B cell (primary cell): ENCODE data around the gene JARID2. TPM values are rescaled to one million over a fixed set of nuclear protein-coding genes. Genes with fewer than 3 reads are reported as not detected.

ENCODE experiments used
- ATAC-seq: fragments of 200-7000 bp; cut with Tn5 transposase; one replicate; pipeline ENCODE4 v1.10.0; 2021; ENCODE audit warnings: low read depth, mild to moderate bottlenecking, moderate number of reproducible peaks, moderate library complexity
- CTCF ChIA-PET: fragments of 350-600 bp; sonication (Branson Sonifier 250); formaldehyde crosslinking; loops from one replicate; lab custom pipeline; 2021; ENCODE audit warnings: antibody characterized with exemption, inconsistent platforms; lab: Charles Lee
- POLR2A ChIA-PET: fragments of 350-600 bp; sonication (Branson Sonifier 250); formaldehyde crosslinking; loops from one replicate; lab custom pipeline; 2021; ENCODE audit warnings: antibody characterized with exemption; lab: Charles Lee
- DNase-seq: peaks from one replicate; pipeline ENCODE4 v3.0.0; 2013
- H2AFZ ChIP-seq: 2 replicates; pipeline ENCODE4 v1.6.1; 2012; ENCODE audit warnings: mild to moderate bottlenecking, low read depth, low read length; ENCODE audit not compliant: insufficient read depth, poor library complexity, severe bottlenecking
- H3K27ac ChIP-seq, 2 donors: 1 replicate in 1 of 2; 2 replicates in 1 of 2; pipeline ENCODE4 v1.5.1; 2012 to 2013; ENCODE audit warnings: low read length in 2 of 2, mild to moderate bottlenecking in 2 of 2, moderate library complexity in 1 of 2
- H3K27me3 ChIP-seq, 4 experiments: fragments of 200-600 bp in 1 of 4; sonication (generic) in 1 of 4; replicated peaks in 1 of 4; 1 replicate in 2 of 4; 2 replicates in 2 of 4; pipeline versions ENCODE4 v1.6.1 to v1.7.0; 2013 to 2016; ENCODE audit warnings: low read length in 3 of 4, mild to moderate bottlenecking in 2 of 4, mixed read lengths in 1 of 4, moderate library complexity in 1 of 4; ENCODE audit not compliant: insufficient read depth in 4 of 4, control insufficient read depth in 3 of 4; ENCODE audit errors: control extremely low read depth in 1 of 4
- H3K36me3 ChIP-seq, 2 experiments: replicated peaks in 1 of 2; 1 replicate in 1 of 2; 2 replicates in 1 of 2; pipeline versions ENCODE4 v1.6.1 to v1.7.1; 2013; ENCODE audit warnings: low read length in 1 of 2; ENCODE audit not compliant: insufficient read depth in 2 of 2, control insufficient read depth in 1 of 2; ENCODE audit errors: control extremely low read depth in 1 of 2, extremely low read depth in 1 of 2
- H3K4me1 ChIP-seq, 2 donors: fragments of 200-600 bp in 1 of 2; sonication (generic) in 1 of 2; 1 replicate in 1 of 2; 2 replicates in 1 of 2; pipeline versions ENCODE4 v1.5.1 to v1.6.1; 2013 to 2017; ENCODE audit warnings: low read length in 2 of 2; ENCODE audit not compliant: control insufficient read depth in 2 of 2, insufficient read depth in 2 of 2
- H3K4me2 ChIP-seq: replicated peaks from 2 replicates; pipeline ENCODE3; 2012; ENCODE audit warnings: mild to moderate bottlenecking, low read depth, low read length; ENCODE audit not compliant: poor library complexity, severe bottlenecking
- H3K4me3 ChIP-seq, 5 experiments: fragments of 200-600 bp in 1 of 5; sonication (generic) in 1 of 5; 1 replicate in 3 of 5; 2 replicates in 2 of 5; pipeline versions ENCODE4 v1.5.1 to v1.7.0; 2011 to 2016; ENCODE audit warnings: low read length in 4 of 5, mild to moderate bottlenecking in 4 of 5, low read depth in 2 of 5, control low read depth in 1 of 5, moderate library complexity in 1 of 5; ENCODE audit not compliant: insufficient read depth in 1 of 5; ENCODE audit errors: control extremely low read depth in 1 of 5, extremely low read depth in 1 of 5
- H3K79me2 ChIP-seq: fragments of 200-600 bp; sonication (generic); one replicate; pipeline ENCODE4 v1.6.0; 2016; ENCODE audit warnings: low read length; ENCODE audit not compliant: control insufficient read depth, insufficient read depth
- H3K9ac ChIP-seq: fragments of 200-600 bp; sonication (generic); 2 replicates; pipeline ENCODE4 v1.6.1; 2017; ENCODE audit warnings: mild to moderate bottlenecking, low read length, moderate library complexity
- H3K9me3 ChIP-seq, 3 donors: one replicate each; pipeline versions ENCODE4 v1.6.1 to v1.7.1; 2013; ENCODE audit warnings: low read length in 2 of 3; ENCODE audit not compliant: control insufficient read depth in 2 of 3, insufficient read depth in 1 of 3; ENCODE audit errors: control extremely low read depth in 1 of 3
- H4K20me1 ChIP-seq: 2 replicates; pipeline ENCODE4 v1.6.0; 2012; ENCODE audit warnings: mild to moderate bottlenecking, low read length; ENCODE audit not compliant: insufficient read depth, control insufficient read depth, poor library complexity, severe bottlenecking
- H3K27ac Mint-ChIP-seq: one replicate; pipeline ENCODE4 v1.8.0; 2021; ENCODE audit warnings: mixed read lengths
- H3K27me3 Mint-ChIP-seq: one replicate; pipeline ENCODE4 v1.8.0; 2021; ENCODE audit warnings: mixed read lengths
- H3K4me1 Mint-ChIP-seq: one replicate; pipeline ENCODE4 v1.8.0; 2021; ENCODE audit warnings: mixed read lengths
- H3K4me3 Mint-ChIP-seq: one replicate; pipeline ENCODE4 v1.8.0; 2021; ENCODE audit warnings: mixed read lengths
- H3K9me3 Mint-ChIP-seq: one replicate; pipeline ENCODE4 v1.8.0; 2022; ENCODE audit warnings: mixed read lengths; ENCODE audit not compliant: insufficient read depth
- CTCF ChIP-seq: fragments of 200-600 bp; IDR thresholded peaks from one replicate; pipeline ENCODE4 v1.8.0; 2022; ENCODE audit warnings: antibody characterized with exemption, mild to moderate bottlenecking
- EZH2 ChIP-seq: IDR thresholded peaks from 2 replicates; pipeline ENCODE4 v1.6.1; 2012; ENCODE audit warnings: borderline replicate concordance, low read depth, mild to moderate bottlenecking, moderate library complexity, low read length; ENCODE audit not compliant: insufficient read depth, poor library complexity, severe bottlenecking
- WGBS: methylation state at CpG from one replicate; pipeline ENCODE4 v1.1.5; 2013; ENCODE audit warnings: missing lambda C conversion rate; ENCODE audit not compliant: insufficient coverage; 5-methylcytosine and 5-hydroxymethylcytosine counted together
- intact Hi-C: fragments of 100-400 bp; cut with micrococcal nuclease; formaldehyde crosslinking; loops from one replicate; pipeline ENCODE4 v1.10.0; 2022
- polyA plus RNA-seq: library from polyadenylated mRNA; depleted of rRNA; stranded (reverse); fragments of >200 nt; gene quantifications from 2 replicates; pipeline ENCODE4 v1.2.3, GENCODE V29; 2012
- total RNA-seq, 2 donors: library from RNA; stranded (reverse); fragments of 120-200 nt in 1 of 2; gene quantifications; 1 replicate in 1 of 2; 2 replicates in 1 of 2; pipeline versions ENCODE4 v1.2.3 to v1.2.4, GENCODE V29; 2013 to 2022

JARID2 gene
- total and polyA plus RNA-seq, 2 donors (not counting 1 experiment from before 2014, with no cell fraction given) = 11.0 to 58.1 TPM

- POLR2A ChIA-PET = no interaction called here
- Mint-ChIP-seq H3K4me1 (peaks cover 84% of the 10 kb centered on the region), H3K4me3 (no peak overlapping the region), H3K9me3 (no peaks in the 10 kb centered on the region), H3K27me3 (no peaks in the 10 kb centered on the region), H3K27ac (peak overlapping the region; percentile 28)
- no peak overlapping the region for H3K9ac ChIP-seq
- no peak overlapping the region for H3K27ac ChIP-seq
- peaks cover 62 to 63% of the 10 kb centered on the region in 2 donors for H3K4me1 ChIP-seq
- H2AFZ ChIP-seq = no peak overlapping the region
- no peaks in the 10 kb centered on the region for H3K36me3 ChIP-seq
- peaks cover 99% of the 10 kb centered on the region for H3K79me2 ChIP-seq
- no peaks in the 10 kb centered on the region for H3K27me3 ChIP-seq
- H3K4me3 ChIP-seq = no peak overlapping the region
- WGBS = 47% methylated on average over 3 of the region's 12 CpGs
- ATAC-seq (peak; percentile 28), DNase-seq (peak; percentile 27)
- H3K9me3 ChIP-seq = peaks cover 0 to 1% (median 0%) of the 10 kb centered on the region in 3 donors
- no peak overlapping the region for H3K4me2 ChIP-seq
- intact Hi-C loops = no loop called here
- CTCF ChIA-PET = interaction anchor here (0.5 to 1.3 kb wide), 2 partner anchors 12 to 182 kb away, joined by 3 to 5 read pairs; no protein-coding TSS in a partner anchor
- TF ChIP-seq EZH2 (no peak), CTCF (no peak)
- peaks cover 64% of the 10 kb centered on the region for H4K20me1 ChIP-seq
These were observed 183.6 kb downstream of the JARID2 start for GRCh38 chr6:15429141-15430110.

DNA sequence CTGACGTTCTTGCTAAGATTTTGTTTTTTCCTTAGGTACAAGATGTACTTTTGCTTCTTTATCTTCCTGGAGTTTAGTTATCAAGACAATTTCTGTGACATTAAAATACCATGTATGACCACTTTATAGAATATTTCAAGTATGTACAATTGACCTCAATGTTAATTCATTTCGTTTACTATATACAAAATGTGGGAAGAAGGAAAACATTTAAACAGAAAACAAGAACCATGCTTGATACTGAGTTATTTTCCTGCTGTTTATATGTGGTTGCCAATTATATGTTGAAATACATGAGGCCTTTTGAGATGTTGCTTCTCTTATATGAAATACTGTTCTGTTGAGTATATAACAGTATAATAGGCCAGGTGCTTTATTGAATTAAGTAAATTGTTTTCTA, 184.3 kb downstream of the JARID2 start:
- H4K20me1 ChIP-seq = peaks cover 67% of the 10 kb centered on the region
- ATAC-seq = no peak
- no peak overlapping the region for H3K27ac ChIP-seq
- H3K27me3 ChIP-seq = no peaks in the 10 kb centered on the region
- H3K9me3 Mint-ChIP-seq = no peaks in the 10 kb centered on the region
- H3K4me1 Mint-ChIP-seq = peaks cover 92% of the 10 kb centered on the region
- peaks cover 99% of the 10 kb centered on the region for H3K79me2 ChIP-seq
- H3K36me3 ChIP-seq = no peaks in the 10 kb centered on the region
- POLR2A ChIA-PET = no interaction called here
- H3K4me1 ChIP-seq = peaks cover 69 to 70% of the 10 kb centered on the region in 2 donors
- intact Hi-C loops = no loop called here
- H3K4me3 ChIP-seq = no peak overlapping the region
- no peak for TF ChIP-seq CTCF
- no peak for TF ChIP-seq EZH2
- CTCF ChIA-PET = no interaction called here
- no peak overlapping the region for H2AFZ ChIP-seq
- no CpG with 5 or more reads among the region's 2 CpGs for WGBS
- H3K9ac ChIP-seq = no peak overlapping the region
- no peak overlapping the region for H3K4me2 ChIP-seq
- no peak overlapping the region for H3K4me3 Mint-ChIP-seq
- H3K27me3 Mint-ChIP-seq = no peaks in the 10 kb centered on the region
- DNase-seq = no peak
- no peak overlapping the region for H3K27ac Mint-ChIP-seq
- peaks cover 0 to 7% (median 0%) of the 10 kb centered on the region in 3 donors for H3K9me3 ChIP-seq
